NK-92 treated with Interleukin-12 subunit alpha and Interleukin-12 subunit beta, amount 100 ng/mL, for 24 hours (cell line): Measurements from ENCODE around the gene OR5M8.

Source experiments
- DNase-seq: peaks from one replicate; lab custom pipeline; 2025; lab: John Stamatoyannopoulos, UW

OR5M8 gene

DNA sequence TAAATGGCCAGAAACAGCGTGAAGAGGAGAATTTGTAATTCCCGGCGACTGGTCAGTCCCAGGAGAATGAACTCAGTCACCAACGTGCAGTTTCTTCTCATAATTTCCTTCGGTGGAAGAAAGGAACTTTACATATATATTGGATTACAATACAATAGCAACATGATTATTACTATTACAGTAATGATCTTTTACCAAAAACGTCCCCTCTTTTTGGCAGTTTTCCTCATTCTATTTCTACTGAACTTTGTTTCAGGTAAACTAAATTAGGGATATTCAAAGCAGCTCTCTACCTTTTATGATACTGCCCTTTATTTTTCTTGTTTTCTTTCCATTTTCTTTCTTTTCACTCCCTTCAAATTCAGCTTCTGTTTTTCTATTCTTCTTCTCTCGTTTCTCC lies at the start of gene OR5M8:
OR5M8 (minus strand) TSS at position 101 of the 400 bp plus-strand sequence; CDS start at position 101, 0 bp downstream.
- no peak for DNase-seq

GRCh38 chr11:56533054-56533740 lies 42.0 kb upstream of the OR5M8 start:
- no peak for DNase-seq

DNA sequence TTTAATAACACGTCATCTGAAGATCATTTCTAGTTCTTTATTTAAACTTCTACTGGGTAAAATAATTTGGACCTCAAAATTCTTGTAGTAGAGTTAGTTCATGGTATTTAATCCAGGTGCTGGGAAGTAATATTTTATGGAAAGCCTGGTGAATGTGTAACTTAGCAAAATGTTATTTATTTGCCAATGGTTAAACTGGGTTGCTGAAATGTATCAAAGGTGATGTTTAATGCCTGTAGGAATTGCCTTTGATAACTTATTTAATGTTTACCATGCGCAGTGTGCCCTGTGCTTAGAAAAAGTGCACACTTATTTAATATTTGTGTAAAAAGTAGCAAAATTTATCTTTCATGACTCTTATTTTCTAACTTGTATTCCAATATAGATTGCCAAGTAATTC lies 40.7 kb upstream of the OR5M8 start:
- no peak for DNase-seq

GRCh38 chr11:56522008-56522407 lies 30.8 kb upstream of the OR5M8 start:
- no peak for DNase-seq

- no peak for DNase-seq
Measured at GRCh38 chr11:56513280-56513679, 22.1 kb upstream of the OR5M8 start.

DNA sequence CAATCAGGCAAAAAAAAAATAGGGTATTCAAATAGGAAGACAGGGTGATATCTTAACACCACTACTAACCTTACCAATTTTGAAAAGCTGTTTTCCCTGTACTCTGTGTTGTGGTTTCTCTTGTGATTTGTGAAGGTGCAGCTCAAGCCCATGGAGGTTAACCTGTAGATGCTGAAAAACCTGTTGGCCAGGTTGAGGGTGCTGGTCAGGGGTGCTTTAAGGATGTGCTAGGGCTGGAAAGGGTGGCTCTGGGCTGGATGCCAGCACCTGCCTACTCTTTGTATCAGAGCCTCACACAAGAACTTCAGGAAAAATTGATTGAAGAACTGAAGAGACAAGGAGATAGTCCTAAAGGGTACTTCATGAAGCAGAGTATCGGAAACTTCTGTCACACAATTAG lies 18.3 kb upstream of the OR5M8 start:
- no peak for DNase-seq

DNA sequence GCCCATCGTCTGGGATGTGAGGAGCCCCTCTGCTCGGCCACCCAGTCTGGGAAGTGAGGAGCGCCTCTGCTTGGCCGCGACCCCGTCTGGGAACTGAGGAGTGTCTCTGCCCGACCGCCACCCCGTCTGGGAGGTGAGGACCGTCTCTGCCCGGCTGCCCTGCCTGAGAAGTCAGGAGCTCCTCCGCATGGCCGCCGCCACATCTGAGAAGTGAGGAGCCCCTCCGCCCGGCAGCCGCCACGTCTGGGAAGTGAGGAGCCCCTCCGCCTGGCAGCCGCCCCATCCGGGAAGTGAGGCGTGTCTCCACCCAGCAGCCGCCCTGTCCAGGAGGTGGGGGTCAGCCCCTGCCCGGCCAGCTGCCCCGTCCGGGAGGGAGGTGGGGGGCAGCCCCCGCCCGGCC lies 5.8 kb upstream of the OR5M8 start:
- no peak for DNase-seq

DNA sequence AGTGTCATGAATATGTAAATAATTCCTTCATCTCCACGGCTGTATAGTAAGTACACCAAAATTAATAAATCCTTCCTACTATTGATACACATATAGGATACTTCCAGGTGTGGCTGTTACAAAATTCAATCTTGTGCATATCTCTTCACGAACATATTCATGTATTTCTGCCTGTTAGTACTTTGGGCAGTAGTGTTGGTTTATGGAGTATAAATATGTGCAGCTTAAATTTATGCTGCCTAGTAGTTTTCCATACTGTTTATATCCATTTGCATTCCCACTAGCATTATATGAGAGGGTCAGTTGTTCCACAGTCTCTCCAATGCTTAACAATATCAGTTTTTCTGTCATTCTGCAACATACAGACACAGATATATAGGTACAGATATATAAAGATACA lies 3.9 kb upstream of the OR5M8 start:
- DNase-seq, result no peak

DNA sequence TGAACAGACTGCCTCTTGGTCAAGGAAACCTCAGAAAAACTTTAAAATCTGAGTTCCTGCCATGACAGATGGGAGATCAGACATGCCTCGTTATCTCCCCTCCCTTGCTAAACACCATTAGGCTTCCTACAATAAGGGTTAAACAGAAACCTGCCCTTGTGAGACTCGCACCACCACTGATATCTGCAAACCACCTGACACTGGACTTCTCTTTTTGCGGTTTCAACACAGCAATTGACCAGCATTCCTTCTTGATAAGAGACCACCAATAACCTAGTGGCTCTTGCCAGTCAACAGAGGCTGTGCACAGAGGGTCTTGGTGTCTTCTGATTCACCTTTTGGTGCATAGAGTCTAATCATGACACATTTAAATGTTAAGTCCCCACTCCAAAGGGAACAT lies 4.4 kb downstream of the OR5M8 start:
- DNase-seq, result no peak

DNA sequence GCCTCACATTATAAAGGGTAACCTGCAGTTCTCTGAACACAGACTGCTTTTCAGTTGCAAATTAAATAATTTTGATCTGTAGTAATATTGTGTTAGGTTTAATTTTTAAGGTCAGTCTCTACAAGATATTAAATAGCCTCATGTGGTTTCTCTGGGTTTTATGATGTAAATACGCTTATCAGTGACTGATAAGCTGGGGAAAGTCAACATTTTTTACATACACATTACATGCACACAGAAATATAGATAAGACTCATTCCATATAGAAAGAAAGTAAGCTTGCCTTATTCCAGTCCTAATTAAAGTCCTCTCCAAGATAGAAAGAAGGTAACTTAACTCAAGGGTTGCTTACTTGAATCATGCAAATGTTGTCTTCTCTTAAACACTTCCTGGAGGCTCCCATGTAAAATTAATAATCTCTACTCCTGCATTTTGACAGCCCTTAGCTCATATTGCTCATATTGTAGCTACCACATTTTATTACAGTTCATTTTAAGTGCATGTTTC lies 16.4 kb downstream of the OR5M8 start:
- DNase-seq, result no peak

GRCh38 chr11:56473252-56473651 lies 17.9 kb downstream of the OR5M8 start, which contains the start of gene OR5M3:
OR5M3 (minus strand) TSS chr11:56473352; CDS start chr11:56470497, 2,855 bp downstream.
- no peak for DNase-seq

DNA sequence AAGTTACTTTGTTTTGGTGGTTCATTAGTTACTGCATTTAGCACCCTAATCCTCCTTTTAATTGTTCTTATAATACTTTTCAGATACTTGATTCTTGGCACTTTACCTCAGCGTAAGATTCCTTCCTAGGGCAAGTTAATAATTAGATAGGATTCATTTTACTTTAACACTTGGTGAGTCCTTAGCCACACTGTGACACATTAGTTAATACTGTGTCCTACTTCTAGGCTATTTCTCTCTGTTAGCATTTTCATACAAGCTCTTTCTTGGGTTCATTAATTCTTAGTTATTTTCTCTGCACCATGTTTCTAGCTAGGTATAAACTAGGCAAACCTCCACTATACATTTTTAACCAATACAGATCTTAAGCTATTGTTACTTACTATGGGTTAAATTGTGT lies 34.1 kb downstream of the OR5M8 start:
- no peak for DNase-seq

DNA sequence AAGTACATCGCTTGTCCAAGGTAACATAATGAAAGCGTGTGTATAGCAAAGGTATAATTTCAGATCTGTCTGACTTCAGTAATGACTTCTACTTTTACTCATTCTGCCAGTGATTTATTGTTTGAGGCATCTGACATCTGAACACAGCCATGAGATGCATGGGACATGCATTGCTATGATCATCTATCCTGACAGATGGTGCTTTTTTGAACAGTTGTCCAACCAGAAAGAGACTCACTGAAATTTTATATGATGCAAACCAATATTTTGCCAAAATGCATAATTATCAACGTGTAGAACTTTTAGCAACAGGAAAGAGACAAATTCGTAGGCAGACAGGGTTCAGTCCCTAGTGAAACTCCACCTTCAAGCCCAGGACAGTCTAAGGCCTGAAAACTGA lies 37.6 kb downstream of the OR5M8 start:
- DNase-seq, result no peak
